Endothelial cell of umbilical vein (primary cell): ENCODE data around the gene CAMSAP1. TPM values are rescaled to one million over a fixed set of nuclear protein-coding genes. Genes with fewer than 3 reads are reported as not detected.

ENCODE experiments used
- BruUV-seq: library from RNA; stranded (reverse); fragments of 400-500 nt; replicated peaks from 2 replicates; lab custom pipeline; 2021; lab: Mats Ljungman, UMichigan
- CTCF ChIA-PET: fragments of 300-600, 350-600 bp; sonication (Branson Sonifier 250); formaldehyde crosslinking; loops from one replicate; lab custom pipeline; 2021; ENCODE audit warnings: antibody characterized with exemption, inconsistent platforms; lab: Charles Lee
- POLR2A ChIA-PET: fragments of 300-600, 350-600 bp; sonication (Branson Sonifier 250); formaldehyde crosslinking; loops from one replicate; lab custom pipeline; 2021; ENCODE audit warnings: antibody characterized with exemption, inconsistent platforms; lab: Charles Lee
- DNase-seq: peaks from one replicate; pipeline ENCODE4 v3.0.0-alpha.2; 2011; ENCODE audit warnings: low read depth, low spot score
- FAIRE-seq: peaks from 2 replicates; lab custom pipeline; 2011; peaks lifted over from hg19 to GRCh38; lab: Jason Lieb, UNC
- H2AFZ ChIP-seq: 2 replicates; pipeline ENCODE4 v1.6.0; 2012; ENCODE audit warnings: low read depth, low read length, control low read depth, inconsistent platforms
- H3K27ac ChIP-seq: 2 replicates; pipeline ENCODE4 v1.5.1; 2011; ENCODE audit warnings: low read depth, mild to moderate bottlenecking, control low read depth, low read length, moderate library complexity; ENCODE audit not compliant: insufficient read depth
- H3K27me3 ChIP-seq, 2 experiments: 2 replicates each; pipeline versions ENCODE4 v1.6.0 to v1.6.1; 2011; ENCODE audit warnings: low read length in 2 of 2, mixed read lengths in 1 of 2; ENCODE audit not compliant: control insufficient read depth in 2 of 2, insufficient read depth in 2 of 2
- H3K36me3 ChIP-seq, 2 experiments: 2 replicates in 1 of 2; 3 replicates in 1 of 2; pipeline ENCODE4 v1.5.1; 2011; ENCODE audit warnings: low read length in 2 of 2, mild to moderate bottlenecking in 1 of 2, moderate library complexity in 1 of 2; ENCODE audit not compliant: control insufficient read depth in 2 of 2, insufficient read depth in 2 of 2; ENCODE audit errors: extremely low read depth in 1 of 2
- H3K4me1 ChIP-seq: 3 replicates; pipeline ENCODE4 v1.5.1; 2011; ENCODE audit warnings: mild to moderate bottlenecking, low read length; ENCODE audit not compliant: control insufficient read depth, insufficient read depth; ENCODE audit errors: extremely low read depth
- H3K4me2 ChIP-seq: 2 replicates; pipeline ENCODE4 v1.6.1; 2011; ENCODE audit warnings: low read length, control low read depth, mixed read lengths; ENCODE audit not compliant: insufficient read depth
- H3K4me3 ChIP-seq, 3 experiments: fragments of 200-600 bp in 1 of 3; sonication (generic), shearing (Covaris generic) in 1 of 3; replicated peaks in 1 of 3; 2 replicates each; pipeline ENCODE4 v1.5.1; 2011 to 2016; ENCODE audit warnings: control low read depth in 3 of 3, low read length in 3 of 3, mild to moderate bottlenecking in 2 of 3, inconsistent platforms in 1 of 3, low read depth in 1 of 3, moderate library complexity in 1 of 3; ENCODE audit not compliant: insufficient read depth in 1 of 3
- H3K79me2 ChIP-seq: 2 replicates; pipeline ENCODE4 v1.6.0; 2012; ENCODE audit warnings: low read length, inconsistent platforms; ENCODE audit not compliant: control insufficient read depth, insufficient read depth
- H3K9ac ChIP-seq: replicated peaks from 2 replicates; pipeline ENCODE3; 2011; ENCODE audit warnings: low read length, control low read depth; ENCODE audit not compliant: insufficient read depth; ENCODE audit errors: extremely low read depth
- H3K9me1 ChIP-seq: replicated peaks from 3 replicates; pipeline ENCODE4 v1.6.0; 2011; ENCODE audit warnings: mild to moderate bottlenecking, low read length; ENCODE audit not compliant: control insufficient read depth, insufficient read depth; ENCODE audit errors: extremely low read depth
- H3K9me3 ChIP-seq: replicated peaks from 2 replicates; pipeline ENCODE4 v1.5.1; 2012; ENCODE audit warnings: low read length, inconsistent platforms; ENCODE audit not compliant: control insufficient read depth, insufficient read depth
- H4K20me1 ChIP-seq: replicated peaks from 2 replicates; pipeline ENCODE3; 2011; ENCODE audit warnings: mild to moderate bottlenecking, low read length; ENCODE audit not compliant: control insufficient read depth, insufficient read depth; ENCODE audit errors: extremely low read depth
- EZH2 ChIP-seq: IDR thresholded peaks from 2 replicates; pipeline ENCODE4 v1.6.1; 2012; ENCODE audit warnings: borderline replicate concordance, low read depth, mild to moderate bottlenecking, moderate library complexity, low read length, inconsistent platforms; ENCODE audit not compliant: severe bottlenecking
- FOS ChIP-seq: IDR thresholded peaks from 2 replicates; pipeline ENCODE4 v1.6.1; 2011; ENCODE audit warnings: mild to moderate bottlenecking, low read length, moderate library complexity, borderline replicate concordance; ENCODE audit not compliant: insufficient read depth
- MYC ChIP-seq: IDR thresholded peaks from one replicate; pipeline ENCODE4 v1.6.1; 2011; ENCODE audit warnings: mild to moderate bottlenecking, low read depth, low read length
- POLR2A ChIP-seq: IDR thresholded peaks from 2 replicates; pipeline ENCODE4 v1.6.1; 2012; ENCODE audit warnings: low read depth, mild to moderate bottlenecking, control low read depth, low read length
- dilution Hi-C: fragments of 300-500 bp; cut with MboI; formaldehyde crosslinking; loops from one replicate; pipeline ENCODE4 v1.15.0; 2019; ENCODE audit warnings: low sequenced_read_pairs; ENCODE audit not compliant: extremely low pct_ligation_motif_present
- intact Hi-C: fragments of 100-400 bp; cut with micrococcal nuclease; formaldehyde crosslinking; loops from one replicate; pipeline ENCODE4 v1.10.0; 2022
- polyA plus RNA-seq, 4 experiments: library from polyadenylated mRNA; depleted of rRNA in 3 of 4; stranded (reverse) in 3 of 4; unstranded in 1 of 4; fragments of >200 nt; gene quantifications; 2 replicates each; pipeline versions ENCODE4 v1.2.1 to v1.2.3, GENCODE V29; 2011 to 2012; ENCODE audit warnings: missing spikeins in 1 of 4
- total RNA-seq: library from RNA; stranded (reverse); gene quantifications from 2 replicates; pipeline ENCODE4 v1.2.3, GENCODE V29; 2021
- TF ChIP-seq, protein P1 (sequence below): IDR thresholded peaks from 2 replicates; pipeline ENCODE4 v1.6.1; 2011; ENCODE audit not compliant: insufficient read depth, insufficient read length
- TF ChIP-seq, protein P2 (sequence below), 2 donors: IDR thresholded peaks; 1 replicate in 1 of 2; 2 replicates in 1 of 2; pipeline ENCODE4 v1.5.1; 2011; ENCODE audit warnings: low read length in 2 of 2, mild to moderate bottlenecking in 2 of 2, moderate library complexity in 2 of 2, control low read depth in 1 of 2, inconsistent platforms in 1 of 2, low read depth in 1 of 2; ENCODE audit not compliant: insufficient read depth in 1 of 2; ENCODE audit errors: extremely low read depth in 1 of 2

The CAMSAP1 gene
- total and polyA plus RNA-seq, 2 donors (not counting 3 experiments of a cell fraction or from before 2014, with no cell fraction given), result 8.1 to 25.5 TPM

DNA sequence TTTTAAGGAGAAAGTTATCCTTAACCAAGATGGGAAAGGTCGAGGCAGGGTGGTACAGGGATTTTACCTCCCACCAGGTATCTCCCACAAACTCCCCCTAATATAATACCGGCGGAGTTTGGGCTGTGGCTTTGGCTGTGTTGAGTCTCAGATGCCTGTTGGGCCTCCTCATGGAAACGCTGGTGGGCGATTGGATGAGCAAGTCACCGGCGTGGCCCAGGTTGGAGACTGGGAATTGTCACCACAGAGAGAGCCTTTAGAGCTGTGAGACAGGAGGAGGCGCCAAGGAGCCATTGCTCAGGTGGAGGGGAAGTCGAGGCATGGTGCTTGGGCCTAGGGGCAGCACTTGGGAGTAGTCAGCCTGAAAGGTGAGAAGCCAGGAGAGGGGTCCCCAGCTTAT lies 3.4 kb upstream of the CAMSAP1 start:
- ChIA-PET POLR2A (interaction anchor here (0.6 kb wide), 1 partner anchor 12 kb away, joined by 4 read pairs; no protein-coding TSS in a partner anchor), CTCF (no interaction called here)
- no TSS peak for BruUV-seq
- Histone ChIP-seq H4K20me1 (no peaks in the 10 kb centered on the region), H3K9ac (no peak overlapping the region), H2AFZ (no peak overlapping the region), H3K79me2 (peaks cover 44% of the 10 kb centered on the region), H3K27ac (no peak overlapping the region), H3K4me3 (no peak overlapping the region), H3K36me3 (peaks cover 4% of the 10 kb centered on the region in 2 experiments), H3K4me1 (peaks cover 24% of the 10 kb centered on the region), H3K9me1 (no peaks in the 10 kb centered on the region), H3K4me2 (no peak overlapping the region), H3K27me3 (no peaks in the 10 kb centered on the region), H3K9me3 (peaks cover 1% of the 10 kb centered on the region)
- intact Hi-C loops, result no loop called here
- no peak for FAIRE-seq
- TF ChIP-seq, protein P1, sequence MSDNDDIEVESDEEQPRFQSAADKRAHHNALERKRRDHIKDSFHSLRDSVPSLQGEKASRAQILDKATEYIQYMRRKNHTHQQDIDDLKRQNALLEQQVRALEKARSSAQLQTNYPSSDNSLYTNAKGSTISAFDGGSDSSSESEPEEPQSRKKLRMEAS, result no peak
- no peak for TF ChIP-seq EZH2
- TF ChIP-seq, protein P2, sequence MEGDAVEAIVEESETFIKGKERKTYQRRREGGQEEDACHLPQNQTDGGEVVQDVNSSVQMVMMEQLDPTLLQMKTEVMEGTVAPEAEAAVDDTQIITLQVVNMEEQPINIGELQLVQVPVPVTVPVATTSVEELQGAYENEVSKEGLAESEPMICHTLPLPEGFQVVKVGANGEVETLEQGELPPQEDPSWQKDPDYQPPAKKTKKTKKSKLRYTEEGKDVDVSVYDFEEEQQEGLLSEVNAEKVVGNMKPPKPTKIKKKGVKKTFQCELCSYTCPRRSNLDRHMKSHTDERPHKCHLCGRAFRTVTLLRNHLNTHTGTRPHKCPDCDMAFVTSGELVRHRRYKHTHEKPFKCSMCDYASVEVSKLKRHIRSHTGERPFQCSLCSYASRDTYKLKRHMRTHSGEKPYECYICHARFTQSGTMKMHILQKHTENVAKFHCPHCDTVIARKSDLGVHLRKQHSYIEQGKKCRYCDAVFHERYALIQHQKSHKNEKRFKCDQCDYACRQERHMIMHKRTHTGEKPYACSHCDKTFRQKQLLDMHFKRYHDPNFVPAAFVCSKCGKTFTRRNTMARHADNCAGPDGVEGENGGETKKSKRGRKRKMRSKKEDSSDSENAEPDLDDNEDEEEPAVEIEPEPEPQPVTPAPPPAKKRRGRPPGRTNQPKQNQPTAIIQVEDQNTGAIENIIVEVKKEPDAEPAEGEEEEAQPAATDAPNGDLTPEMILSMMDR (IDR thresholded peaks at IDR 0.05; ENCODE audit: extremely low read depth in 1 of 2, insufficient read depth in 1 of 2, low read depth in 1 of 2, low read length in 2 of 2), result no peak
- no peak for DNase-seq
- dilution Hi-C loops, result no loop called here

DNA sequence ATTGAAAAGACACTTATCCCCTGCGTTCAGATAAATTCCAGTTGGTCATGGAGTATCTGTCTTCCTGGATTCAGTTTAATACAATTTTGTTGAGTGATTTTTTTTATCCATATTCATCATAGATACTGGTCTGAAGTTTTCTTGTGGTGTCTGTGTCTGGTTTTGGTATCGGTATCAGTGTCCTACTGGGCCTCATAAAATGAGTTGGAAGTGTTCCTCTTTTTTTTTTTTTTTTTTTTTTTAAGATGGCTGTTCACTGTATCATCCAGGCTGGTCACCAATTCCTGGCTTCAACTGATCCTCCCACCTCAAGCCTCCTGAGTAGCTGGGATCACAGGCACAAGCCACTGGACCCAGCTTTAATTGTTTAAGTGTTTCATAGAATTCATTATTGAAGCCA lies 2.9 kb upstream of the CAMSAP1 start:
- no TSS peak for BruUV-seq
- peaks cover 50% of the 10 kb centered on the region for H3K79me2 ChIP-seq
- no peaks in the 10 kb centered on the region for H3K9me1 ChIP-seq
- H2AFZ ChIP-seq, result no peak overlapping the region
- intact Hi-C loops (no loop called here), dilution Hi-C loops (no loop called here)
- peaks cover 4% of the 10 kb centered on the region in 2 experiments for H3K36me3 ChIP-seq
- ChIA-PET POLR2A (interaction anchor here (0.6 kb wide), 1 partner anchor 11 kb away, joined by 4 read pairs; no protein-coding TSS in a partner anchor), CTCF (no interaction called here)
- no peaks in the 10 kb centered on the region for H3K27me3 ChIP-seq
- peak overlapping the region; percentile 29 for H3K4me2 ChIP-seq
- no peak overlapping the region for H3K4me3 ChIP-seq
- DNase-seq, result no peak
- peak; percentile 21 for FAIRE-seq
- H3K4me1 ChIP-seq, result peaks cover 29% of the 10 kb centered on the region
- no peak for TF ChIP-seq MYC
- TF ChIP-seq FOS, result no peak
- TF ChIP-seq POLR2A, result no peak
- TF ChIP-seq EZH2, result no peak
- H4K20me1 ChIP-seq, result no peaks in the 10 kb centered on the region
- no peak overlapping the region for H3K9ac ChIP-seq
- H3K27ac ChIP-seq, result no peak overlapping the region
- no peaks in the 10 kb centered on the region for H3K9me3 ChIP-seq
